IMR-90 (cell line): ENCODE measurements around the gene PMM2. TPM values are rescaled to one million over a fixed set of nuclear protein-coding genes. Genes with fewer than 3 reads are reported as not detected.

Source experiments
- ATAC-seq: fragments of 200-7000 bp; cut with Tn5 transposase; 2 replicates; pipeline ENCODE4 v1.9.1; 2020; ENCODE audit warnings: low read depth, mild to moderate bottlenecking, moderate library complexity
- BruUV-seq: library from RNA; stranded (reverse); fragments of 400-500 nt; replicated peaks from 2 replicates; lab custom pipeline; 2021; lab: Mats Ljungman, UMichigan
- CTCF ChIA-PET: fragments of 300-600 bp; formaldehyde crosslinking; extraction: SDS; loops from one replicate; lab custom pipeline; 2021; ENCODE audit warnings: antibody characterized with exemption; lab: Yijun Ruan, JAX
- POLR2A ChIA-PET: fragments of 300-600 bp; sonication (Branson Sonifier 250); formaldehyde crosslinking; loops from one replicate; lab custom pipeline; 2022; ENCODE audit warnings: antibody characterized with exemption; ENCODE audit not compliant: unreplicated experiment; lab: Charles Lee
- DNase-seq: peaks from one replicate; pipeline ENCODE4 v3.0.0; 2013
- H2AFZ ChIP-seq: replicated peaks from 2 replicates; pipeline ENCODE3; 2013; ENCODE audit warnings: low read length, mild to moderate bottlenecking; ENCODE audit not compliant: poor library complexity
- H2AK5ac ChIP-seq: 2 replicates; pipeline ENCODE4 v1.6.1; 2013; ENCODE audit warnings: low read depth, low read length, inconsistent platforms
- H2AK9ac ChIP-seq: replicated peaks from 2 replicates; pipeline ENCODE3; 2013; ENCODE audit warnings: mild to moderate bottlenecking, low read depth, low read length, moderate library complexity; ENCODE audit not compliant: poor library complexity
- H2BK120ac ChIP-seq: 2 replicates; pipeline ENCODE4 v1.6.1; 2013; ENCODE audit warnings: low read depth, low read length, inconsistent platforms
- H2BK15ac ChIP-seq: 3 replicates; pipeline ENCODE4 v1.6.1; 2013; ENCODE audit warnings: low read depth, low read length, inconsistent platforms
- H2BK20ac ChIP-seq: 2 replicates; pipeline ENCODE4 v1.6.1; 2013; ENCODE audit warnings: low read depth, mild to moderate bottlenecking, inconsistent platforms, low read length, moderate library complexity
- H2BK5ac ChIP-seq: 2 replicates; pipeline ENCODE4 v1.6.1; 2013; ENCODE audit warnings: mild to moderate bottlenecking, low read depth, low read length, inconsistent platforms; ENCODE audit not compliant: poor library complexity, severe bottlenecking
- H3K14ac ChIP-seq: replicated peaks from 2 replicates; pipeline ENCODE4 v1.6.1; 2013; ENCODE audit warnings: low read depth, low read length, inconsistent platforms
- H3K18ac ChIP-seq: 2 replicates; pipeline ENCODE4 v1.6.1; 2013; ENCODE audit warnings: low read depth, low read length, control low read depth
- H3K23ac ChIP-seq: 2 replicates; pipeline ENCODE4 v1.6.1; 2013; ENCODE audit warnings: low read depth, low read length, inconsistent platforms
- H3K27ac ChIP-seq: 2 replicates; pipeline ENCODE4 v1.5.1; 2013; ENCODE audit warnings: mild to moderate bottlenecking, control low read depth, low read length; ENCODE audit not compliant: insufficient read depth
- H3K27me3 ChIP-seq: 2 replicates; pipeline ENCODE4 v1.6.1; 2013; ENCODE audit warnings: low read length; ENCODE audit not compliant: control insufficient read depth, insufficient read depth
- H3K36me3 ChIP-seq: 2 replicates; pipeline ENCODE4 v1.6.1; 2013; ENCODE audit warnings: low read length, mixed read lengths; ENCODE audit not compliant: control insufficient read depth, insufficient read depth
- H3K4ac ChIP-seq: 2 replicates; pipeline ENCODE4 v1.6.1; 2013; ENCODE audit warnings: low read depth, low read length, inconsistent platforms
- H3K4me1 ChIP-seq: 2 replicates; pipeline ENCODE4 v1.6.1; 2013; ENCODE audit warnings: low read length, mixed read lengths; ENCODE audit not compliant: control insufficient read depth, insufficient read depth
- H3K4me2 ChIP-seq: 2 replicates; pipeline ENCODE4 v1.6.1; 2013; ENCODE audit warnings: low read depth, mild to moderate bottlenecking, control low read depth, low read length, moderate library complexity
- H3K4me3 ChIP-seq: 2 replicates; pipeline ENCODE4 v1.5.1; 2013; ENCODE audit warnings: low read depth, mild to moderate bottlenecking, control low read depth, low read length, moderate library complexity; ENCODE audit not compliant: insufficient read depth
- H3K56ac ChIP-seq: 2 replicates; pipeline ENCODE4 v1.6.1; 2013; ENCODE audit warnings: low read length, inconsistent platforms; ENCODE audit not compliant: insufficient read depth; ENCODE audit errors: extremely low read depth
- H3K79me1 ChIP-seq, 2 experiments: 2 replicates each; pipeline ENCODE4 v1.6.1; 2013; ENCODE audit warnings: low read length in 2 of 2, inconsistent platforms in 1 of 2, low read depth in 1 of 2
- H3K9ac ChIP-seq: 2 replicates; pipeline ENCODE4 v1.6.1; 2013; ENCODE audit warnings: low read depth, low read length, control low read depth
- H3K9me1 ChIP-seq: 2 replicates; pipeline ENCODE4 v1.6.1; 2013; ENCODE audit warnings: low read length, inconsistent platforms; ENCODE audit not compliant: insufficient read depth
- H3K9me3 ChIP-seq: 2 replicates; pipeline ENCODE4 v1.6.1; 2013; ENCODE audit warnings: low read length; ENCODE audit not compliant: control insufficient read depth, insufficient read depth
- H4K20me1 ChIP-seq: 2 replicates; pipeline ENCODE4 v1.6.1; 2013; ENCODE audit warnings: low read length, inconsistent platforms; ENCODE audit not compliant: insufficient read depth
- H4K5ac ChIP-seq: 2 replicates; pipeline ENCODE4 v1.6.1; 2013; ENCODE audit warnings: mild to moderate bottlenecking, low read depth, low read length, control low read depth
- H4K8ac ChIP-seq, 2 experiments: 2 replicates each; pipeline ENCODE4 v1.6.1; 2013; ENCODE audit warnings: low read depth in 2 of 2, low read length in 2 of 2, control low read depth in 1 of 2, inconsistent platforms in 1 of 2
- H4K91ac ChIP-seq: 2 replicates; pipeline ENCODE4 v1.6.1; 2013; ENCODE audit warnings: low read depth, low read length, inconsistent platforms; ENCODE audit not compliant: insufficient read depth
- CEBPB ChIP-seq: IDR thresholded peaks from 2 replicates; pipeline ENCODE4 v1.6.1; 2012; ENCODE audit warnings: low read depth, low read length, improper control_type of control experiment
- CHD1 ChIP-seq: IDR thresholded peaks from 2 replicates; pipeline ENCODE4 v1.6.1; 2012; ENCODE audit warnings: low read depth, low read length, improper control_type of control experiment
- ELK1 ChIP-seq: fragments of 150-350 bp; IDR thresholded peaks from 2 replicates; pipeline ENCODE4 v1.6.1; 2016; ENCODE audit warnings: low read depth, mild to moderate bottlenecking, low read length, moderate library complexity, borderline replicate concordance
- MAFK ChIP-seq: IDR thresholded peaks from 2 replicates; pipeline ENCODE4 v1.6.1; 2012; ENCODE audit warnings: low read depth, low read length, improper control_type of control experiment
- MAZ ChIP-seq: IDR thresholded peaks from 2 replicates; pipeline ENCODE4 v1.6.1; 2012; ENCODE audit warnings: low read depth, mild to moderate bottlenecking, low read length, improper control_type of control experiment, moderate library complexity, borderline replicate concordance
- RCOR1 ChIP-seq: IDR thresholded peaks from 2 replicates; pipeline ENCODE4 v1.6.1; 2012; ENCODE audit warnings: mild to moderate bottlenecking, low read length, improper control_type of control experiment; ENCODE audit not compliant: insufficient replicate concordance
- SMC3 ChIP-seq: fragments of 150-350 bp; IDR thresholded peaks from 2 replicates; pipeline ENCODE4 v1.6.1; 2016; ENCODE audit warnings: low read depth, mild to moderate bottlenecking, antibody characterized with exemption, low read length, moderate library complexity
- WGBS, 2 experiments: methylation state at CpG; one replicate each; pipeline versions ENCODE4 v1.1.5 to v1.1.7; 2013; ENCODE audit warnings: missing lambda C conversion rate in 2 of 2; ENCODE audit not compliant: insufficient read length in 1 of 2; ENCODE audit errors: extremely low coverage in 2 of 2; 5-methylcytosine and 5-hydroxymethylcytosine counted together
- dilution Hi-C: fragments of 300-500 bp; cut with HindIII; formaldehyde crosslinking; loops from one replicate; pipeline ENCODE4 v1.14.3; 2018; ENCODE audit warnings: low sequenced_read_pairs; ENCODE audit not compliant: unreplicated experiment
- in situ Hi-C: fragments of 300-500 bp; cut with MboI; formaldehyde crosslinking; loops from 3 replicates; pipeline ENCODE4 v1.14.3; 2019; ENCODE audit warnings: low sequenced_read_pairs, inconsistent platforms, mixed read lengths
- intact Hi-C: fragments of 100-400 bp; cut with micrococcal nuclease; formaldehyde crosslinking; loops from 2 replicates; pipeline ENCODE4 v1.10.0; 2022
- polyA plus RNA-seq, 3 experiments: library from polyadenylated mRNA; depleted of rRNA; stranded (reverse); fragments of >200 nt; gene quantifications; 2 replicates each; pipeline ENCODE4 v1.2.3, GENCODE V29; 2012; ENCODE audit warnings: low replicate concordance in 1 of 3
- total RNA-seq: library from RNA; depleted of rRNA; stranded (reverse); fragments of >200 nt; gene quantifications from 2 replicates; pipeline ENCODE4 v1.2.3, GENCODE V29; 2012

Gene PMM2
- total and polyA plus RNA-seq, 2 of the 4 experiments (the other 2 are of a cell fraction) = 25.8 to 38.9 TPM

- H2BK20ac ChIP-seq = no peak overlapping the region
- H3K4me2 ChIP-seq = no peak overlapping the region
- ChIA-PET CTCF (no interaction called here), POLR2A (no interaction called here)
- H4K5ac ChIP-seq = no peak overlapping the region
- no peak overlapping the region for H3K18ac ChIP-seq
- H3K4me3 ChIP-seq = no peak overlapping the region
- no peaks in the 10 kb centered on the region for H3K27me3 ChIP-seq
- DNase-seq (no peak), ATAC-seq (no peak)
- peaks cover 71% of the 10 kb centered on the region for H3K36me3 ChIP-seq
- no TSS peak for BruUV-seq
- peaks cover 7% of the 10 kb centered on the region; the same call in 1 of the 2 replicates for H3K9me1 ChIP-seq
- H2AK5ac ChIP-seq = no peak overlapping the region
- H3K23ac ChIP-seq = no peak overlapping the region
- no peak overlapping the region for H3K27ac ChIP-seq
- no peak overlapping the region for H3K56ac ChIP-seq
- intact Hi-C loops = no loop called here
- no peak overlapping the region for H2AFZ ChIP-seq
- H4K91ac ChIP-seq = no peak overlapping the region
- peaks cover 59% of the 10 kb centered on the region for H4K20me1 ChIP-seq
- no peak overlapping the region for H2BK120ac ChIP-seq
- no peak overlapping the region for H4K8ac ChIP-seq
- H2AK9ac ChIP-seq = no peak overlapping the region
- no peak overlapping the region for H3K9ac ChIP-seq
- dilution Hi-C loops = no loop called here
- 94% methylated on average over 3 of the region's 11 CpGs; no CpG with 5 or more reads in 1 of the 2 experiments for WGBS, 2 experiments
- in situ Hi-C loops = no loop called here
- peaks cover 24 to 78% of the 10 kb centered on the region in 2 experiments; a peak in 3 of 4 replicates for H3K79me1 ChIP-seq
- H3K9me3 ChIP-seq = no peaks in the 10 kb centered on the region
- no peak overlapping the region for H2BK15ac ChIP-seq
- H2BK5ac ChIP-seq = no peak overlapping the region
- TF ChIP-seq CEBPB (no peak), SMC3 (no peak), MAZ (no peak), CHD1 (no peak), MAFK (no peak), ELK1 (no peak), RCOR1 (no peak)
- H3K4ac ChIP-seq = no peak overlapping the region
- H3K4me1 ChIP-seq = peaks cover 8% of the 10 kb centered on the region
- H3K14ac ChIP-seq = no peak overlapping the region
Measured at GRCh38 chr16:8855051-8855786, 57.6 kb downstream of the PMM2 start.
